ENCODE measurements around the gene NRP2.

Gene NRP2

DNA sequence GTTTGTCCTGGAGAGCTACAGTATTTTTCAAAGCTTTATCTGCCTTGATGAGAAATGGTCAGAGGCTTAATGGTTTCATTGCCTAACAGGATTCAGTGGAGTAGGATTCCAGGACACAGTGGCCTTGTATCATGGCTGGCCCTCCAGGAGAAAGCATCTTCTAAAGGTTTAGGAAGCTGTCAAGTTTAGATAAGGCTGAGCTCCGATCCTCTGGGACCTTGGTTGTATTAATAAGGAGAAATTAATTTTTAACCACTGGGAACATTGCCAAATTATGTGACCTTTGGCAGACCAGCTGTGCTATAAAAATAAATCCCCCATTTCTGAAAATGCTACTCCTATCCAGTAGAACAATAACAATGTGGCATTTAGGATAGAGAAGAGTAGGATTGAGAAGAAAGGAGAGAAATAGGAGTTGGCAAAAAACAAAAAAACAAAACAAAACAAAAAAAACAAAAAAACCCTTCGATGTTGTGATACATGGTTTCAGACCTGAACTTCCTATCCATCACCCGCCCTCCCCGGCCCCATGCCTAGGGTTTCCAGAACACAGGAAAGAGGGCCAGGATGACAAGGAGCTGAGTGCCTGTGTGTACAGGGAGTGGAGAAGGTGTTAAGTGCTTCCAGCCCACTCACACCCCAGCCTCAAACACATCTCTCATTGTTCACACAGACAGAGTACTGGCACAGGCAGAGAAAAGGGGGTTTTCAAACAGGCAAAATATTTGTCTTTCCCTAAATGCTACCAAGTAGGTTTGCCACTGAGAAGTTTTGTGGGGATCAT lies 6.3 kb downstream of the NRP2 start:
- DNase-seq, result no peak

DNA sequence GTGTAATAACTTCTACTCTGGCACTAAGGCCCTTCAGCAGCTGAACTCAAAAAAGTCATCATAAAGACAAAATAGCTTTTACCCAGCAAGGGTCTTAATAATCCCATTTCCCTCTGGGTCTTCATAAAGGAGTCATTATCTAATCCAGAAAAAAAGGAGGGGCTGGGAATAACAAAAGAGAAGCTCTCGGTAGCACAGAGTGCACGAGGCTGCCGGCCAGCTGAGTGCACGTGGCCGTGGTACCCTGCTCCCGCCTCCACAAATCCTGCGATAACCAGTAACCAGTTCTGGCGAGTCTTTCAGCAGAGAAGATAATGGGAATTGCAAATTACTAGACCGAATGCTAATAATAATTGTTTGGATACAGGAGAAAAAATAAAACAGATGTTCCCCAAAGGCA lies 7.5 kb downstream of the NRP2 start:
- DNase-seq, result no peak

DNA sequence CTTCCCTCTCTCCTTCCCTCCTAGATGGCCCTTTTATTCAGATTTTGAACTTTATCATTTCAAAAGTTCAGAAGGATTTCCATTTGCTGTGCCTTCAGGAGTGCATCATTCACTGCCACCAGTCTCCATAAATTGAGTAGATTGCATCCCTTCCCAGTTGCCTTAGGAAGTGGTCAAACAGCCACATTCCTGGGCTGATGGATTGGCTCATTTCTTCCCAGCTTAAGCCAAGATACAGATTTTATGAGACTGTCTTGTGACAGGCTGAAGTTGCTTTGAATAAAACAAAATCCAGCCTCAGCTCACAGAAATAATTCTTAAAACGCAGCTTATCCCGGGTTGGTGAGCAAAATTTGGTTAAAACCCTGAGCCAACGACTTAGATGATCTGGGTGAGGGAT lies 9.8 kb downstream of the NRP2 start:
- DNase-seq, result no peak

DNA sequence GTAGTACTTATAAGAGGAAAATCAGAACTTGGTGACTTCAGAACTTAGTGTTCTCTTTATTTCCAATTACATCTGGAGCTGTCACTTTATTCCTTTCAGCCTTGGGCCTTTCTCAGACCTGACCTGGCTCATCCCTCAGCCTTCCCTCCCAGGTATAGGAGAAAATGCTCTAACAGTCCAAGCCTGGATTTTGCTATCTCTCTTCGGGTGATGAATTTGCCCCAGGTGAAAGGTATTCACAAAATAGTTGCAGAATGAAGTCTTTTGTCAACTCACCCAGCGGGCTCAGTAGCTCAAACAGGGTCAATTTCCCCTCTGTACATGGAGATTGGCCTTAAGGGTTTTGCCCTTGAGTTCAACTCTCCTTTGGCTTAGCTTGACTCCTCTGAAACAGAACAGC lies 12.0 kb downstream of the NRP2 start:
- no peak for DNase-seq

DNA sequence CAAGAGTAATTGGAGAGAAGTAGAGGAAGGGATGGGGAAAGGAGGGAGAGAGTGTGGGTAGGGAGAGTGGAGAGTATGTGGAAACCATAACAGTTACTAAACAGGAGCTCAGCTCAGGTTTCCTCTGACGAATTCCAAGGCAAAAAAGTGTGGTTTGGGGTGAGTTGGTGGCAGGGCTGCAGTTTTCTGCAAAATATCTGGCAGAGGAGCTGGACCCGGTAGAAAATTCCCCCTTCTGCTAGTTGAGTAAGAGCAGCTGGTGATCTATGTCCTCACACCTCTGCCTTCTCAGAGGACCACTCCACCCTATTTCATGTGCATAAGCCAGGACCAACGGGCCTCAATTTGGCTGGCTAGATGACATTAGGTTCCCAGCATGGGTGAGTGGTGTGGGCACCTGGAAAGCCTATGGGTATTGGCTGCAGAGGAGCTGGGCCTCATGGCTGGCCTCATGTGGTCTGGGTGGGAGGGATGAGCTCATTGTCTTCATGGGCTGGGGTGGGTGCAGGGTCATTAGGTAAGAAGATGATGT lies 13.2 kb downstream of the NRP2 start:
- no peak for DNase-seq

DNA sequence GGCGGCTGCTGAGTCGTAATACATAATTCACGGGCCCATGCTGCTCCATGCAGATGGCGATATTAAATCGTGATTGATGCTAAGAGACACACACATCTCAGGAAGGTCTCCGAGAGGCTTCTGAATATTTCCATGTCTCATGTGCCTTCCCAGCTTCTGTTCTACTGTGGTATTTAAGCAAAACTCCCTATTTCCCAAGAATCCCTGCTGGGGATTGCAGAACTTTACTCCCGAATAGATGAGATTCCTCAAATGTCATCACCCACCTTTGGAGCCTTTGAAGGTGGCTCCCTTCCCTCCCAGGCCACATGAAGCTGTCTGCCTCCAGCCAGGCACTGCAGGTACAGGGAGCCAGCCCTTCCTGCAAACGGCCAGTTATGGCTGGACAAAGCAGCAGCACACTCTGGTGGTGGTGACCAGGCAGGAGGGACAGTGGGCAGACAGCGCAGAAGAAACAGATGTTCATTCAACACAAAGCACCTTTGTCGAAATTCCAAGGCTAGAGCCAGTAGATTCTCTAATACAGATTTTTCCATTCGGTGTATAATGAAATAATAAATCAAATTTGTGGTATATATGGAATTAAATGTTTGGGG lies 14.1 kb downstream of the NRP2 start:
- no peak for DNase-seq

DNA sequence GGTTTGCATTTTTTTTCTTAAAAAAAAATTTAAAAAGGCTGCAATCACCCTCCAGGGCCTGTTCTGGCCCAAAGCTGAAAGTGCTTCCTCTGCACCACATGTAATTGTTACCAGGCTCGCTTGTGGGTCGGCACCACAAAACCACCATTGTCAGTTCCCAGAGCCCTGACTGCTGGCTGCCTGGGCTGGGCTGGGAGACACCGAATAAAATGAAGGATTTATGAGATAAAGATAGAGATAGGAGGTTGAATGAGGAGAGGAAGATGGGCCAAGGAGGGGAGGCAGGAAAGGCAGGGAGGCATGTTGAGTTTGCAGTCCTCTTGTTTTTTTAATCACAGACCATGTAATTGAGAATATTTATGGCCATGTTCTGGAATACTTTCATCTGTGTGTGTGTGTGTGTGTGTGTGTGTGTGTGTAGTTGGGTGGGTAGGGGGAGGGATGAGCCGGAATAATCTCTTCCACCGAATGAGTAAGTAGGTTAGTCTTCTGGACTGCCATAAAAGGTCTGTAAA lies 14.7 kb downstream of the NRP2 start:
- DNase-seq, result no peak

DNA sequence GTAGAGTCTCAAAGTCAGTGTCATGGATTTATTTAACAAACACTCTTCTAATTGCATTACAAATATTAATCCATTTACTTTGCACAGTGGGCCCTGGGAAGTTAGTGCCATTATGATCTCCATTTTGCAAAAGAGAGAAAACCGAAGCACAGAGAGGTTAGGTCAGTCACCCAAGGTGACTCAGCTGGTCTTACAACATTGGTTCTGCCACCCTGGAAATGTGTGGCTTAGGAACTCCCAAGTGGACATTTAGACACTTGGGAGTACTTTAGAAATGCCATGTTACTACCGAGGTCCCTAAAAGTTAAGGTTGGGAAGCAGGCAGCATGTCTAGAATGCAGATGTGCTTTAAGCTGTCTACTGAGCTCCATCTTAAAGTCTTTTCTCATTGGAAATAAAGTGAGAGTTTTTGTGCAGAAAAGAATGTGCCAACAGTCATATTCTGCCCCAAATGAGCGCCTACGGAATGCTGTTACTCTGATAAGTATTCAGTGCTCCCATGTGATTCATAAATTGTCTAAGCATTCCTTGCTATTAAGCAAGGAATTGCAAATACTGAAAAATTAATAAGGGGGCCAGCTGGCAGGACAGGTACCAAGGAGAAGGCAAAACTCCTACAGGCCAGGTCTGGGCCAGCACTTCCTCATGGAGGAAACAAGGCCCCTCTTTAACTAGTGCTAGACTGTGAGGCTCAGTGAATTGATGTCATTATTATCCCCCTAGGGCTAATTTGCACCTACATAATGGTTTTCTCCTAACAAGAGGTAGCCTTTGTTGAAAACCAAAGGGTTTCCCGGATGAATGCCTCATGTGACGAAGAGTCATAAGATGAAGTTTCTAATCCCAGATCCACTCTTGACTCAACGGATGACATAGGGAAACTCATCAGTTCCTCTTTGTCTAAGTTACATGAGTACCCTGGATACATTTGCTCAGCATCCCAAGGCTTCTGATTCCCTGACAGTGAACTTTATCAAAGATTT lies 16.3 kb downstream of the NRP2 start:
- no peak for DNase-seq

DNA sequence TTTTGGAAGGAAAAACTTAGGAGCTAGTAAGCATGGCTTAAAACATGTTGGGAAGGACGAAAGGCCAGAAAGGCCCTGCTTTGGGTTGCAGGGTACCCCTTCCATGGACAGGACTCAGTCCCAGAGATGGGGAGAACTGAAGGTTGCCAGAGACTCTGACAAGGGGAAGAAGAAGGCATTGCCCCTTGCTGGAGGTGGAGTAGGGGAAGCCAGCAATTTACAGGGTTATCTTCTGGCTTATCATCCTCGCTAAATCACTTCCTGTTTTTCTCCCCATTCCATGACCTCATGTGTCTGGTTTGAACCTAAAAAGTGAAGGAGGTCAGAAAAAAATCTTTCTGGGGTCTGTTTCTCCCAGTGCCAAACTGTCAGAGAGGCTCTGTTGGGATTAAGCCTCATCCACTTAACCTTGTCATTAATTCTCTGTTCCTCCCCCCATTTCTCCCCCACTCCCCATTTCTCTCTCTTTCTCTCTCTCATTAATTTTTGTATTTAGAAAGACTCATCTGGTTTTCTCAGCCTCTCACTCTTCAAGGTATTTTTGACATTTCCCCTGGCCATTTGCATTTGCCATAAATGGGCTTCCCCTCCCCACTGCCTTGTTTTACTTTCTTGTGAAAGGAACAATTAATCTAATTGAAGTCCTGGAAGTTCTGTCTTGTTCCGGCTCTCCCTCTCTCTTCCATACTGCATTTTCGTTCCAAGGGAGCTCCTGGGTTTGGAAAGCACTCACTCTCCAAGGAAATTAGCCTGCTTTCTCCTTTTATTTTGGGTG lies 17.4 kb downstream of the NRP2 start:
- DNase-seq, result peak; percentile 15

DNA sequence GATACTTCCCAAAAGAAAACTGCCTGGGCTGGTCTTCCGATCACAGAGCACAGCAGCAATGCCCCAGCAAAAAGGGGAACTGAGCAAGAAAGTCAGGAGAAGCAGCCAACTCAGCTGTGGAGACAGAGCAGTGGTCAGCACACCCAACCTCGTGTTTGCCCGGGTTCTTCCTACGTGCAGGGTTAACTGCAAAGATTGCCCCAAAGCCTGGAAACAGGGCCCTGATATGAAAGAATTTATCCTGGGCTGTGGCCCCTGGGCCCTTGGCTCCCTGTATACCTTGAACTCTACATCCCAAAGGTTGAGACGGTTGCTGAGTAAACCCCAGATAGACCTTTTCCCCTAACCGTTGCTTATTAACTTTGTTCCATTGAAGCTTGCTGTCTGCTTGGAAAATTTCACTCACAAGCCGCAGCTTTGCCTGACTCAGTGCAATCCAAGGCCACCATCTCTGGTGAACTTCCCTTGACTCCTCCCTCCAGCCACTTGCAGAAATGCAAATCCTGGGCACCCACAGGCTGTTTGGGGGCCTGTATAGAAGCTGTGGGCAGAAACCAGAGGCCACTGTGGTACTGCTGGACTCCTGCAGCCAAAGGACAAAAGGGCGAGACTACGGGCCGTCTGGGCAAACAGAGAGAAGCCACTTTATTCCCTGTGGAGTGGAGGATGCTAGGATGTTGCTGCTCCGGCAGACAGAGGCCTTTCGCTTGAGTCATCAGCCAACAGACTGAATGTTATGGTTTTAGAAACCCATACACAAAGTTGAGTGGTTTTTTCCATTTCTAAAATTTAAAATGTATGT lies 18.2 kb downstream of the NRP2 start:
- DNase-seq, result peak; percentile 83

DNA sequence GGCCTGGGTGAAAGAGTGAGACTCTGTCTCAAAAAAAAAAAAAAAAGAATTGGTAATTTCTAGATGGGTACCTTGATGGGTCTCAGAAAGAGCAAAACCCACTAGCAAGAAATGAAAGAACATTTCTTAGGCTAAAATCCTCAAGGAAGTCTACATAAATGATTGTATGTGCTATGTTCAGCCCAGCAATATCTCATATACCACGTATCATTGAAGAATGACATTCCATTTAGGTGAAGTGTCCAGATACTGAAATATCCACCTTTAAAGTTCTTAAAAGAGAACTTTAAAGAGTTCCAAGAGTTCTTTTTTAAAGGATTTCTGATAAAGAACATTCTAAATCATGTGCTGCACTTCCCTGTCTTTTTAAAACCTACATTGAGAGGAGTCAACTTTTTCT lies 19.2 kb downstream of the NRP2 start:
- DNase-seq, result no peak

DNA sequence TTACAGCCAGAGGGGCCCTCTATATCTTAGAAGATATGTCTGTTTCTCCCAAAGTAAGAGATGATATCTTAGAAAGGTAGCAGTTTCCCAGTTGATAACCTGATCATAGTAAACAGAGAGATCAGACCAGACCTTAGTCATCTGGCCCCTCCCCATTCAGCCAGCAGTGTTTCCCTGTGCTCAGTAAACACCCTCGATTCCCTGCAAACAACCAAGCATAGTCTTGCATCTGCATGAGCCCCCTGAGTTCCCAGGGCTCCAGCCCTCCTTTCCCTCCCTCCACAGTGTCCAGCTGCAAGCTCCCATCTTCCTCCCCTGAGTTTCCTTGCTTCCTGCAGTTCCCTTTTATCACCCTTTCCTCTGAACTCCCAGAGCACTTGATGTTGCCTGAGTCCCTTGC lies 20.3 kb downstream of the NRP2 start:
- no peak for DNase-seq

DNA sequence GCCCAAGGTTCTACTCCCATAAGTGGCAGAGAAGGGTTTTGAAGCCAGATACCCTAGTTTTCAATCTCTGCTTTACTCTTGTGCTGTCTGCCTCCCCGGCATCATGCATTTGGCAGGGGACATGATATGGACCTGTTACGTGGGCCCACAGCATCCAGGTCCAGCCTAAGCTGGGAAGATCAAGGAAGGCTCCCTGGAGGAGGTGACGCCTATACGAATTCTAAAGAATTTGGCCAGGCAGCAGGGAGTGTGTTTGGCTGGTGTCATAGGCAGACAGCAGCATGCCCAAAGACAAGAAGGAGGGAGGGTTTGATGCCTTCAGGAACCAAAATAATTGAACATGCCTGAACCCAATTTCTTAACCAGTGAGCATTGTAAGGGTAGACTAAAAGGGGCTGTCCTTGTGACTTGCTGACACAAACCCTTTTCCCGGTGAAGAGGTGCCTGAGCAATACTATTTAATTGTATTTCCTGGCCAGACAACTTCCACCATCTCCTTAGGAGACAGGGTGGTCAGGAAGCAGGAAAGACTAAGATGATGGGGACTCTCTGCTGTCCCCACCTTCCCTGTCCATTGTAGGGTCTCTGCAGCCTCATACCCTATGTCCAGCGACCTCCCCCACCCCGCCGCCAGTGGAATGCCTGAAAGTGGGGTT lies 21.3 kb downstream of the NRP2 start:
- DNase-seq, result no peak

DNA sequence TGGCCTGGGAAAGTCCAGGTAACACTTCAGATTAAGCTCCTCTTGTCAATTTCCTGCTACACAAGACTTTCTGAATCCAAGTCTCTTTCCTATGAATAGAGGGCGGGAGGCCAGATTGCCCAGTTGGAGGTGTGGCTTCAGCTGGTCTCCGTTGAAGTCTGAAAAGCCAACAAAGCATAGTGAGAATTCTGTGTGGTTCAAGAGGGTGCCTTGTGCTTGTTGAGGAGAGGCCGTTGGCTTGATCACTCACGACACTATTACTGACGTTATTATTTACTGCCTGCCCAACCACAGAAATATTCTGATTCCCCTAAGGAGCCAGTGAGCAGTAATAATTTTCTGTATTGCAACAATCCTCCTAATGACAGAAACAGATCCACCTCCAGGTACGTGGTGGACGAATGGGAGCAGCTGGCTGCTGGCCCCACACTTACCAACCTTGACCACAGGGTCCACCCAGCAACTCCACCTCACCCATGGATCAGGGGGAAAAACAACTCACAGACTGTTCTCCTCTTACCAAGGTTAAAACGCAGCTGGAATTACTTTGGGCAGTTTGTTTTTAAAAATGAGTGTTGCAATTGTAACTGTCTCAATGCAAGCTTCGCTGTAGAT lies 21.9 kb downstream of the NRP2 start:
- no peak for DNase-seq

DNA sequence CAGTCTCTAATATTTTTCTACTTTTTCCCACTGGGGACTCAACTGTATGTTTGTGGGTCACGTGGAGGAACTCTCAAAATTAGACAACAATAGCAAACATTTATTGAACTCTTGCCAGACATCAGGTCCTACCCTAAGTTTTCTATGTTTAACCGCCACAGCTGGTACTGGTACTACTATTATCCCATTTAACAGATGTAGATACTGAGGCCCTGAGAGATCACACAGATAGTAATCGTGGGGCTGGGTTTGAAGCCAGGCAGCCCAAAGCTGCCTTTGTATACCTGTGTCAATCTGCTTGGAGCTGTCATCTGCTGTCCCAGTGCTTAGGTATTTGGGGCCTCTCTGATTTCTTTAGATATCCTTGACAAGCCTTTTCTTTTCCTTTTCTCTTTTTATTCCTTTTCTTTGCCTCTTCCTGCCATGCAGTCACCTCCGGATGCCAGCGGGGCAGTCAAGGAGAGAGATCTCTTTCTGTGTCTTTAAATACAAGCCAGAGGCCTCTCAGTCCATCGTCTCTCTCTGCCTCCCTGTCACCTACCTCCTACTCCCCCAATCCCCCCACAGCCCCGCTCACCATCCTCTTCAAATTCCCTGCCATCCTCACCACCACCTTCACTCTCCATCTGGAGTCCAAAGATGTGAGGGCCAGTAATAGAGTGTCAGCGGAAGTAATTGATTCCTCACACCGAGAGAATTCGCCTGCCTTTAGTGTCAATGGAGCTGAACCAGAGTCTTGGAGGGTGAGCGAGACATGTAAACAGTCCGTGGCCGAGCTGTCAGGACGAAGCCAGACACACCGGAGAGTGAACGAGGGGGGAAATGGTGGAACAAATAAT lies 23.4 kb downstream of the NRP2 start:
- no peak for DNase-seq

DNA sequence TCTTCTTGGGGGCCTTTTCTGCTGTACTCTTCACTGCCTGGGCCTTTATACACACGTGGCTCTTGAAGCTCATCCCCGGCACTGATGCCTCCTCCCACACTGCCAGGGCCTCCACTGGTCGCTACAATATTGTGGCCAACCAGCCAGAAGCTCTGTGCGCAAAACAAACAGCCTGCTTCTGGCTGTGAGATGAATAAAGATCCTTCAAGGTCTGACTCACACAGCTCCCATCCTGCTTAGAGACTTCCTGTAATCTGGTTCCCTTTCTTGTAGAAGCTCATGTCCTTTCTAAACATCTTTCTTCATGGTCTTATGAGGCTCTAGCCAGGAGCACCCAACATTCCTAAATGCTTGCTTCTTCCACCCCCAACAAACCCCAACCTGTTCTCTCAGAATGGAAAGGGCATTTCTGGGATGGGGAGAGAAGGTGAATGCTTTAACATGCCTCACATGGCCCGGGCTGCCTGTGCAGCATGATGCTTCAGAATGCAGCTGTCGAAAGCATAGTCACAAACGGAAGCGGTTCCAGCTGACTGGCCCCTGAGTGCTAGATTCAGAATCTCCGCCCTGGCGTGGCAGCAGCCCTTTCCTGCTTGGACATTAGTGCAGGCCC lies 24.6 kb downstream of the NRP2 start:
- DNase-seq, result peak; percentile 44

DNA sequence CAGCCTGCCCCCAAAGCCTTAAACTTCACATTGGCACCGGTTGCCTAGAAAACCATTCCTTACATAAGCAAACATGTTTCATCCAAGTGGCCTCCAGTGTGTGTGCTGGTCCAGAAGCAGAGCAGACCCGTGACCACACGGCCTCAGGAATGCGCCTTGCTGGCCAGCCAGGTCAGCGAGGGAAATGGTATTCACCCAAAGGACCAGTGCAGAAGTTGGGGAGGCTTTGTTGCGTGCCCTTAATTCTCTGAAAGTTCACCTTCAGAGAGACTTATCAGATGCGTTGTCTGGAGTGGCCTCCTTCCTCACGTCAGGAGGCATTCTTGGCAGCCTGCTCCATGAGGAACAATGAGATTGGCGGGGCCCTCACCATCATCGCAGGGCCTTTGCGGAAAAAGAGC lies 25.9 kb downstream of the NRP2 start:
- no peak for DNase-seq

DNA sequence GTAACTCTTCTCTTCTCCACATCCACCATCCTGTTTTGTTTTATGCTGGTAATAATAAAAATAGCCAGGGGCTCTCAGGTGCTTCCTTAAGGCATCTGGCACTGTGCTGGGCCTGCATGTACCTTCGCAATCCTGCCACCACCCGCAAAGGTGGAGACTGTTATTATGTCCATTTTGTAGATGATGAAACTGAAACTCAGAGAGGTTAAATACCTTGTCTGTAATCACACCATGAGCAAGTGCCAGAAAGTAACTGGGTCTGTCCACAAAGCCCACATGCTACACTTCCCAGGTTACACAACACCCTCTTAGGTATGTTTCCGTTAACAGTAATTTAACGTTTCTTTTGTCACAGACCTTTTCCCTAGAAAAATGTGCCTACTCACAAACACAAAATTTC lies 27.0 kb downstream of the NRP2 start:
- DNase-seq, result peak; percentile 64

DNA sequence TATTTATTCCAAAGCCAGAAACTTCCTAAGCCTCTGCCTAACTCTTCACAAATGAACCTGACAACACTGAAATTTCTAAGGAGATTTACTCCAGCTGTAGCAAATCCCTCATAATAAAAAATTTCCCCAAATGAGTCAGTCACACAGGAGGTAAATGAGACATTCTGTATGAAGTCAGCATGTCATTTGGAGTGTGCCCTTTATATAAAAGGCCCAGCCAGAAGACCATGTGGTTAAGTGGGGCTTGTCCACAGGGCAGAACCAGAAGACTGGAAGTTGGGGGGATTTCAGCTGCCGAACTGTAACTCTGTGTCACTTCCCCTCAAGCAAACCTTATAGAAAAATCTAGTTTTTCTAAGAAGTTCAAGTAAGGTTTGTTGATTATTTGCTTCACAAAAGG lies 30.2 kb downstream of the NRP2 start:
- no peak for DNase-seq

Data from RPMI8226 (cell line).